Amygdala (tissue), 56 donors: ENCODE measurements around the gene ATP5MC2.
A peak's percentile ranks its signal among the peaks of the same experiment; 100 is the strongest.
"Not testable (repeated sequence)": the region's sequence is repeated elsewhere in the genome, so short reads cannot be mapped to it uniquely, and the experiment has no call there.

Experiments used
- DNase-seq, 56 donors: peaks; one replicate each; lab custom pipeline; 2025; lab: John Stamatoyannopoulos, UW

Gene ATP5MC2

GRCh38 chr12:53695152-53696145, 19.6 kb upstream of the ATP5MC2 start:
- DNase-seq = peak in 6 of 56 donors; percentile 11 to 50 (median 23)

GRCh38 chr12:53694756-53695151, 18.9 kb upstream of the ATP5MC2 start:
- DNase-seq = no peak

GRCh38 chr12:53688134-53688533, 12.3 kb upstream of the ATP5MC2 start:
- DNase-seq = no peak

GRCh38 chr12:53686436-53686835, 10.6 kb upstream of the ATP5MC2 start:
- no peak for DNase-seq

GRCh38 chr12:53684654-53685220, 8.9 kb upstream of the ATP5MC2 start:
- no peak for DNase-seq

GRCh38 chr12:53683983-53684382, 8.1 kb upstream of the ATP5MC2 start:
- DNase-seq = no peak

- DNase-seq = no peak
These were observed 7.6 kb upstream of the ATP5MC2 start for GRCh38 chr12:53683494-53683893.

- not testable (repeated sequence) for DNase-seq
These were observed 4.2 kb upstream of the ATP5MC2 start for GRCh38 chr12:53680061-53680460.

GRCh38 chr12:53677800-53678148, 1.9 kb upstream of the ATP5MC2 start:
- peak in 15 of 56 donors; percentile 12 to 67 (median 48) for DNase-seq

- DNase-seq = peak in 30 of 56 donors; percentile 18 to 72 (median 47)
These were observed 1.3 kb upstream of the ATP5MC2 start for GRCh38 chr12:53677016-53677799.

GRCh38 chr12:53676656-53677015, 753 bp upstream of the ATP5MC2 start:
- DNase-seq = peak in 34 of 56 donors; percentile 22 to 80 (median 61)

GRCh38 chr12:53674977-53675700, 744 bp downstream of the ATP5MC2 start:
- no peak for DNase-seq

GRCh38 chr12:53670971-53671370, 4.9 kb downstream of the ATP5MC2 start:
- no peak for DNase-seq

GRCh38 chr12:53670308-53670707, 5.6 kb downstream of the ATP5MC2 start:
- DNase-seq = no peak

GRCh38 chr12:53667080-53667479, 8.8 kb downstream of the ATP5MC2 start:
- DNase-seq = no peak

GRCh38 chr12:53664936-53665335, 10.9 kb downstream of the ATP5MC2 start:
- no peak for DNase-seq

- DNase-seq = no peak
These were observed 11.7 kb downstream of the ATP5MC2 start for GRCh38 chr12:53664191-53664590.

GRCh38 chr12:53660041-53660440, 15.8 kb downstream of the ATP5MC2 start:
- peak in 2 of 56 donors; percentile 2 to 5 for DNase-seq

GRCh38 chr12:53659571-53659981, 16.3 kb downstream of the ATP5MC2 start:
- peak in 3 of 56 donors; percentile 15 to 54 (median 26) for DNase-seq

- peak in 52 of 56 donors; percentile 16 to 91 (median 64) for DNase-seq
These were observed 16.8 kb downstream of the ATP5MC2 start for GRCh38 chr12:53659011-53659551.
